Middle frontal gyrus (tissue), 1 donor: ENCODE data around the gene RBM43.
"Not testable (repeated sequence)": the region's sequence is repeated elsewhere in the genome, so short reads cannot be mapped to it uniquely, and the experiment has no call there.

Experiments
- DNase-seq: peaks from one replicate; pipeline ENCODE4 v3.0.0-alpha.2; 2015; ENCODE audit warnings: low spot score; ENCODE audit errors: extremely low spot score

The RBM43 gene

GRCh38 chr2:151269798-151270568, 8.3 kb upstream of the RBM43 start:
- DNase-seq, result no peak

GRCh38 chr2:151268085-151268484, 6.4 kb upstream of the RBM43 start:
- DNase-seq, result no peak

GRCh38 chr2:151267537-151267936, 5.9 kb upstream of the RBM43 start:
- no peak for DNase-seq

DNA sequence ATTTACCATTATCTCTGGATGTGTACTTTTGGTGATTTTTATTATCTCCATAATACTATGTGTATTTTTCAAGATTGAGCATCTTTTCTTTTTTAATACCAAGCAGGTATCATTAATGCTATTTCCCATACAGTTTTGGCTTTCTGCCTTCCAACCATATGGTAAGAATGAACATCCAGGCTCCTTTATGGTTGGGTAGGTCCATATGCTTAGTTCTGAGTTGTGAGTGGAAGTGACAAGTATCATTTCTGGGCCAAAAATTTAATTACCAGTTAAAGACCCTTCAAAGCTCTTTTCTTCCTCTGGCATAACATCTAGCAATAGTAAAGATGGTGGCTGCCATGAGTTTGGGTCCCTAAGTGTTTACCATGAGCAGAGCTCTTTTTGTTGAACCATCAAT, 4.3 kb upstream of the RBM43 start:
- DNase-seq, result no peak

GRCh38 chr2:151264157-151264825, 2.6 kb upstream of the RBM43 start:
- DNase-seq, result no peak

DNA sequence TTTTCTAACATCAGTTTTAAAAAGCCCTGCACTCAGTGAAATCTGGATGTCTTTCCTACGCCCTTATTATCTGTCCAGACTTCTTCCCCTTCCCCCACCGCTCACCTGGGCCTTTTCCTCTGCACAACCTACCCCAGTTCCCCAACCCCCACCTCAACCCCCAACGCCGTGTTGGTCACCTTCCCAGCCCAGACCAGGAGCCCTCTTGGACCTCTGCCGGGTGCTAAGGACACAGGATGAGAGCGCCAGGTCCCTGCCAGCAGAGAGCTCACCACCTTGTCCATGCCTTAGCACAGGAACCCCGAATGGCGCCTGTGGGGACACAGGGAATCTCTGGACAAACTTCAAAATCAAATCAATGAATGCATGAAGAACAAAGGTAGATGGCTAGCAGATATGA, 966 bp upstream of the RBM43 start:
- no peak for DNase-seq

DNA sequence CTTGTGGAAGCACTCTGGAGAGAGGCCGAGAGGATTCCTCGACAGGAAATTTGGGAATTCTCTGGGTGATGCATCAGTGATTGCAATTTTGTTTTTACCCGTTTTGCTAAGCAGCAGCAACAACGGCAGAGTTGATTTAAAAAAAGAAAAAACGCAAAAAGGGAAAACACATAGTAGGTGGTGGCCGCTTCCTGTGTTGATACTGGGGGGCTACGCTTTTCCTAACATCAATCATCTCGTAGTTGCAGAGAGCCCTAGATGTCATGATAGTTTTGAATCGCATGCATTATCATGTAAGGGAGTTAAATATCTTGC, 271 bp upstream of the RBM43 start:
- no peak for DNase-seq

GRCh38 chr2:151260573-151261230, 961 bp downstream of the RBM43 start:
- no peak for DNase-seq

DNA sequence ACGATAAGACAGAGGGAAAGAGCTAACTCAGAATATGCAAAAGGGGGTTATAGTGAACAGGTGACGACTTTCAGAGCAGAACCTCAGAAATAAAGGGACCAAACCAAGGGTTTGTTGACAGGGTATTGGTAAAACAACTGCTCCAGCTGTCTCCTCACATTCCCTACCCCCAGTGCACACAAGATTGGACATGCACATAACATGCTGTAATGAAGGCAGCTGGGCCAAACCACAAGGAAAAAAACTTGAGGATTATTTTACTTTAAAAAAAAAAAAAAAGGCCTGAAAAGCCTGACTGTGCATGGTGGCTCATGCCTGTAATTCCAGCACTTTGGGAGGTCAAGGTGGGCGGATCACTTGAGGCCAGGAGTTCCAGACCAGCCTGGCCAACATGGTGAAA, 3.5 kb downstream of the RBM43 start:
- DNase-seq, result no peak

- no peak for DNase-seq
Measured at GRCh38 chr2:151252646-151253045, 9.0 kb downstream of the RBM43 start.

- no peak for DNase-seq
Measured at GRCh38 chr2:151251012-151251411, 10.7 kb downstream of the RBM43 start.

DNA sequence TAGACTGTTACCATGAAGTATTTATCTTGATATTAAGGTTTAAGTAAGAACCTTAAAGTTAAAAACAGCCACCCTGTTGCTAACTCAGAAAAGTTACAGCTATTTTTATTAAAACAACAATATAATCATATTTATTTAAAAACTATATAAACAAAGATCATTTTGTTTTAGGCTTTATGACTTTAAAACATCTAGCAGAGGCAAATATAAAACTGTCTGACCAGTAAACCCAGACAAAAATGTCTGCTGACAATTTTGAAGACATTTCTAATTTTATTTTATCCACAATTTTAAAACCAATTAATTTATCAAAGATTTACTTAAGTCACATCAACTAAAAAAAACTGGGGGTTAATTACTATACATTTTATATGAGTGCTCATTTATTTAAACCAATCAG, 14.2 kb downstream of the RBM43 start:
- no peak for DNase-seq

DNA sequence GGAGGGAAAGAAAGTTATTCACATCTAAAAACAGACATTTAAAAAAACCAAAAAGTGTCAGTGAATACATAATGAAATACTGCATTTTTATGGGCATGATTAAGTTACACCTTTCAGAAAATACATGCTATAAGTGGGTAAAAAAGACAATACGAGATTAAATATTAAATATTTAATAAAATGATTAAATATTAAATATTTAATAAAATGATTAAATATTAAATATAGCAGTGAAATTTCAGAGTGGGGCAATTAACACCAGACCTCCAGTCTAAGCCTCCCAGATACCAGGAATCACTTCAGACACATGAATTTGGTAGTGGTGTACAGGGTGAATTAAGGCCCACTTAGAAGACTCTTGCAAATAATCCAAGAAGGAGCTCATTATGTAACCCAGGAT, 15.5 kb downstream of the RBM43 start:
- DNase-seq, result no peak

DNA sequence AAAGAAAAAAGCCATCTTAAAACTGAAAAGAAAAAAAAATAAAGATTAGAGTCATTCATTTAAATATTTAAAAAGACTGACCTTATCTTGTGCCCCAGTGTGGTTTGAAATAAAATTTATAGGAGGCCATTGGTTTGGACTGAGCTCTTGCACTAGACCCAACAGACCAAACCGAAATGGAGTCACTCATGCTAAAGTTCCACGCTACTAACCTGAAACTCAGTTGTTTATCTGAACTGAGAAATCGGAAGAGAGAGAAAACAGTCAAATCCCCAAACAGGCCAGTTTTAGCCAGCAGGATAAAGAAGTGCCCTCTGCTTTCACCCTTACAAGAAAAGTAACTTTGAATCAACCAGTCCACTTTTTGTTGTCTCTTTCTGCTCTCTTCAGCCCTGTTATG, 18.2 kb downstream of the RBM43 start:
- DNase-seq, result no peak

DNA sequence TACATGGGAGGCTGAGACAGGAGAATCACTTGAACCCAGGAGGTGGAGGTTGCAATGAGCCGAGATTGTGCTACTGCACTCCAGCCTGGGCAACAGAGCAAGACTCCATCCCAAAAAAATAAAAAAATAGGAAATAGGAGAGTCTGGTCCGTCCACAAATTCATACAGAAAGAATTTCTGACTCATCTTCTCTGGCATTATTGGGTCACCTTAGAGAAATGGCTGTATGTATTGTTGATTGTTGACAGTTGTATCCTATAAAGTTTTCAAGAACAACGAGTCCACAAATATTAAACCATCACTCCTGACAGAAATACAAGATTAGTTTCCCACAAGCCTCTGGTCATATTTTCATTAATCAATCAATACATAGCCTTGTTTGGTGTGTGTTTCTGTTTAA, 20.4 kb downstream of the RBM43 start:
- DNase-seq, result no peak

GRCh38 chr2:151240433-151240832, 21.2 kb downstream of the RBM43 start:
- no peak for DNase-seq

- no peak for DNase-seq
Measured at GRCh38 chr2:151239624-151240023, 22.0 kb downstream of the RBM43 start.

DNA sequence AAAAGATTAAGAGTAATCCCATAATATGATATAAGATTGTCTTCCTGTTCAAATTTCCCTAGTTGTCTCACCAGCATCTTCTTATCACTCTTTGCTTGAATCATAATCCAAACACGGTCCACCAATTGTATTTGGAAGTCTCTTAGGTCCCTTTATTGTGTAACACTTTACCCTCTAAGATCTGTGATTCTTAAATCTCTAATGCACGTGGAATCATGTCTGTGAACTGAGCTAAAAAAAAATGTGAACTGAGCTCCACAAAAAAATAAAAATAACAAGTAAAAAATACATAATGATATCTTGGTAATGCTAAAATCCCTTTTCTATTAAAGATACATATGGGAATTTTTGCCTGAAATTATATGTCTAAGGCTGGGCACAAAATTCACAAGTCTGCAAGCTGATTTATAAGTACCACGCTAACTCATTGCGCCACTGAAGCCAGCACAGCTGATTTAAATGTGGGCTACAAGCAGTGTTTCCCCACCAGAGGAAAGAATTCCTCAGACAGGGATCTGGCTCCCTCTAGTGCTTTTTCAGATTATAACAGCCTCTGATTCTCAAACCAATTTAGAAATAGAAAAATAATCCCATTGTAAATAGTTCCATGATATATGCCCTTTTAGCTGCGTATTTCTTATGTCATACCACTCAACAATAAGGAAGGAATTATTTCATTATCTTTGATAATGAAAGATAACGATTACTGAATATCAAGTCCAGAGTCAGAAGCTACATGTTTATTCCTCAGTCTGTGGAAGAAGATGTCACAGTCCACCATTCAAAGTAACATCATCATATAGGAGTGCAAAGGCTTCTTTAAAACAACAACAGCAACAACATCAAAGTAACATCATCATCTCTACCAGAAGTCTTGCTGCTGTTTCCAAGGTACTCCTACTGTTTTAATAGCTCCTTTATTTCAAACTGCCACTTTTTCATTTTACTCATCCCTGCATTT, 22.9 kb downstream of the RBM43 start:
- DNase-seq, result peak; percentile 57

DNA sequence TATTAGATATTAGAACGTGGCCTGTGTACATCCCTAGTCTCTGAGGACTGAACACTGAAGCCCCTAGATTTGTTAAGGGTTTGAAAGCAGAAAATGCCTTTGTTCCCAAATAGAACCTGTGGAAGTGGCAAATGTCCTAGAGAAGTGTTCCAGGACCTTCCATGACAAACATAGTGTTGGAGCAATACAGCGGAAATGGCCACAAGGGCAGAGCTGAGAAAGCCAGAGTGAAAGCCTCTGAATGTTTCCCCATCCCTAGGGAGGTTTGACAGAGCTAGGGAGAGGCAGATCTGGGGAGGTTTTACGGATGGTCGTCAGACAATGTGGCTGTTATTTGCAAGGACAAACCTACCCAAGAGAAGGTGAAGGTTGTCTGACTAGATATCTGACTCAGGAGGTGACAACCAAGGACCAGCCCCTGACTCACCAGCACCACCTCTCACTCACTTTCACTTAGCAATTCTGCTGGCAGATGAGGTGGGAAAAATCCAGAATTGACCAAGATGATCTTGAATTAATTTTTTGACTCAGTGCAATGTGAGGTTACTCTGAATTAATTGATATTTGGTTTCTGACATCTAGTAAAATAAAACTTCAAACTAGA, 24.1 kb downstream of the RBM43 start:
- no peak for DNase-seq

DNA sequence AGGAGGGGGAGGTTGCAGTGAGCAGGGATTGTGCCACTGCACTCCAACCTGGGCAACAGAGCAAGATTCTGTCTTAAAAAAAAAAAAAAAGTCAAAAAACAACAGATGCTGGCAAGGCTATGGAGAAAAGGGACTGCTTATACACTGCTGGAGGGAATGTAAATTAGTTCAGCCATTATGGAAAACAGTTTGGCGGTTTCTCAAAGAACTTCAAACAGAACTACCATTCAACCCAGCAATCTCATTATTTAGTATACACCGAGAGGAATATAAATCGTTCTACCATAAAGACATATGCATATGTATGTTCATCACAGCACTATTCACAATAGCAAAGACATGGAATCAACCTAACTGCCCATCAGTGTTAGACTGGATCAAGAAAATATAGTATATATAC, 27.9 kb downstream of the RBM43 start:
- not testable (repeated sequence) for DNase-seq

- DNase-seq, result not testable (repeated sequence)
Measured at GRCh38 chr2:151233288-151233687, 28.4 kb downstream of the RBM43 start.
